SK-N-SH treated with all-trans-retinoic acid at 6 μM for 48 hours (cell line): ENCODE measurements around the gene CPA5.

Experiments used
- ATAC-seq: fragments of 200-7000 bp; cut with Tn5 transposase; 3 replicates; pipeline ENCODE4 v1.9.1; 2020; ENCODE audit warnings: mild to moderate bottlenecking, moderate library complexity
- ARNTL ChIP-seq: fragments of 450-650 bp; formaldehyde crosslinking; IDR thresholded peaks from 2 replicates; pipeline ENCODE4 v1.5.0; 2020; ENCODE audit warnings: low read depth, mild to moderate bottlenecking, moderate library complexity, borderline replicate concordance
- BACH2 ChIP-seq: fragments of 250-450 bp; sonication (Bioruptor Pico); IDR thresholded peaks from 2 replicates; pipeline ENCODE4 v1.9.0; 2021; ENCODE audit warnings: mild to moderate bottlenecking, borderline replicate concordance
- ESRRG ChIP-seq: fragments of 250-450 bp; sonication (Bioruptor Pico); IDR thresholded peaks from 2 replicates; pipeline ENCODE4 v1.6.1; 2021; ENCODE audit warnings: mild to moderate bottlenecking
- GLIS3 ChIP-seq: fragments of 250-450 bp; sonication (Bioruptor Pico); IDR thresholded peaks from 2 replicates; pipeline ENCODE4 v1.5.0; 2020; ENCODE audit warnings: mild to moderate bottlenecking, moderate library complexity
- ISL1 ChIP-seq: fragments of 250-450 bp; sonication (Bioruptor Pico); IDR thresholded peaks from 2 replicates; pipeline ENCODE4 v2.1.2; 2022; ENCODE audit warnings: mild to moderate bottlenecking, moderate library complexity
- OSR1 ChIP-seq: fragments of 250-450 bp; sonication (Bioruptor Pico); IDR thresholded peaks from 2 replicates; pipeline ENCODE4 v1.8.0; 2022; ENCODE audit warnings: moderate library complexity, mild to moderate bottlenecking, inconsistent platforms
- PPARA ChIP-seq: fragments of 250-450 bp; sonication (Bioruptor Pico); IDR thresholded peaks from 2 replicates; pipeline ENCODE4 v1.5.0; 2020; ENCODE audit warnings: mild to moderate bottlenecking, borderline replicate concordance
- RARB ChIP-seq: fragments of 250-450 bp; sonication (Bioruptor Pico); IDR thresholded peaks from 2 replicates; pipeline ENCODE4 v1.8.0; 2021; ENCODE audit warnings: mild to moderate bottlenecking, moderate library complexity
- SNAI2 ChIP-seq: fragments of 250-450 bp; sonication (Bioruptor Pico); IDR thresholded peaks from 2 replicates; pipeline ENCODE4 v1.5.0; 2020; ENCODE audit warnings: mild to moderate bottlenecking, moderate library complexity
- TOX ChIP-seq: fragments of 250-450 bp; sonication (Bioruptor Pico); IDR thresholded peaks from 2 replicates; pipeline ENCODE4 v1.8.0; 2021; ENCODE audit warnings: mild to moderate bottlenecking, moderate library complexity, borderline replicate concordance
- ZC3H10 ChIP-seq: fragments of 250-450 bp; sonication (Bioruptor Pico); IDR thresholded peaks from 2 replicates; pipeline ENCODE4 v1.5.1; 2021; ENCODE audit warnings: mild to moderate bottlenecking, moderate library complexity
- ZFP3 ChIP-seq: fragments of 250-450 bp; sonication (Bioruptor Pico); IDR thresholded peaks from 2 replicates; pipeline ENCODE4 v1.5.0; 2020; ENCODE audit warnings: mild to moderate bottlenecking, moderate library complexity
- ZNF565 ChIP-seq: fragments of 450-650 bp; formaldehyde crosslinking; conservative IDR thresholded peaks from 2 replicates; pipeline ENCODE4 v1.5.0; 2020; ENCODE audit warnings: low read depth, mild to moderate bottlenecking, moderate library complexity
- ZNF70 ChIP-seq: fragments of 450-650 bp; formaldehyde crosslinking; IDR thresholded peaks from 2 replicates; pipeline ENCODE4 v1.5.0; 2020; ENCODE audit warnings: mild to moderate bottlenecking, moderate library complexity
- TF ChIP-seq, protein P1 (sequence below): fragments of 250-450 bp; sonication (Bioruptor Pico); IDR thresholded peaks from 2 replicates; pipeline ENCODE4 v1.5.1; 2020; ENCODE audit warnings: low read depth, mild to moderate bottlenecking, moderate library complexity
- TF ChIP-seq, protein P2 (sequence below): fragments of 250-450 bp; sonication (Bioruptor Pico); IDR thresholded peaks from 2 replicates; pipeline ENCODE4 v1.8.0; 2021; ENCODE audit warnings: low read depth, mild to moderate bottlenecking, moderate library complexity, borderline replicate concordance
- TF ChIP-seq, protein P3 (sequence below): fragments of 250-450 bp; sonication (Bioruptor Pico); IDR thresholded peaks from 2 replicates; pipeline ENCODE4 v1.5.0; 2020; ENCODE audit warnings: mild to moderate bottlenecking, moderate library complexity
- TF ChIP-seq, protein P4 (sequence below): fragments of 250-450 bp; sonication (Bioruptor Pico); IDR thresholded peaks from 2 replicates; pipeline ENCODE4 v1.5.1; 2021; ENCODE audit warnings: mild to moderate bottlenecking, moderate library complexity

Gene CPA5

DNA sequence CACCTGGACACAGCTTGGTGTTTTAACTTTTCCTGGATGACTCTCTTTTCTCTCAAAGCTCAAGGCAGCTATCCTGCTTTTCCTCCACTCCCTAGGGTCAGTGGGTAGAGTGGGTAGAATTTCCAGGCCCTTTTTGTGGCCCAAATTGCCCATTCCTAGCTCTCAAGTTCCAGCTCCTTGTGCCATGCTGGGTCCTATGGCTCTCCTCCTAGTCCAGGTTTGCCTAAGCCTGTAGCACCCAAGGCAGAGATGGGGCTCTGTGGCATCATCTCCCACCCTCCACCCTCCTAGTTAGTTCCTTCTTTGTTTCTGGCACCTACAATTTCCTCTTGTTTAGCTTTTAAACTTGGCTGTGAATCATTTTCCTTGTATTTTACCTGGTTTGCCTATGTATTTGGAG lies 42.0 kb upstream of the CPA5 start:
- no peak for ATAC-seq
- TF ChIP-seq ZNF70 = no peak
- TF ChIP-seq OSR1 (CRISPR knock-in tag) = no peak
- TF ChIP-seq ARNTL = no peak
- TF ChIP-seq ESRRG = no peak
- TF ChIP-seq ZFP3 (CRISPR knock-in tag) = no peak
- TF ChIP-seq, protein P1, sequence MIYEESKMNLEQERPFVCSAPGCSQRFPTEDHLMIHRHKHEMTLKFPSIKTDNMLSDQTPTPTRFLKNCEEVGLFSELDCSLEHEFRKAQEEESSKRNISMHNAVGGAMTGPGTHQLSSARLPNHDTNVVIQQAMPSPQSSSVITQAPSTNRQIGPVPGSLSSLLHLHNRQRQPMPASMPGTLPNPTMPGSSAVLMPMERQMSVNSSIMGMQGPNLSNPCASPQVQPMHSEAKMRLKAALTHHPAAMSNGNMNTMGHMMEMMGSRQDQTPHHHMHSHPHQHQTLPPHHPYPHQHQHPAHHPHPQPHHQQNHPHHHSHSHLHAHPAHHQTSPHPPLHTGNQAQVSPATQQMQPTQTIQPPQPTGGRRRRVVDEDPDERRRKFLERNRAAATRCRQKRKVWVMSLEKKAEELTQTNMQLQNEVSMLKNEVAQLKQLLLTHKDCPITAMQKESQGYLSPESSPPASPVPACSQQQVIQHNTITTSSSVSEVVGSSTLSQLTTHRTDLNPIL (CRISPR knock-in tag) = no peak
- TF ChIP-seq TOX (CRISPR knock-in tag) = no peak
- TF ChIP-seq PPARA (CRISPR knock-in tag) = no peak

DNA sequence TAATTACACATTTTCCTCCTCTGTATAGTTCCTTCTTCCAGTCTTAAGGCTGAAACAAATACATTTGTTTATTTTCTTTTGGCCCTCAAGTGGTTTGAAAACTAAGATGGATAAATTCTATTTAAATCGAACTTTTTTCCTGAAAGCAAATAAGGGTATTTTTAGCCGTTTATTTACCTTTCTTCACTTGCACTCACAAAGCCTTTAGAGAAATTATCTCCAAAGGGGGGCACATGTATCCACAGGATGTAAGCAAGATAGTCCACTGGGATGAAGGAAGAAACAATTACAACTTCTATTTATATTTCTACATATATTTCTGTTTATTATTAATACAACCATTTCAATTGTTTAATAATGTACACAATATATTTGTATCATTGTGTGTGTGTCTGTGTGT lies 41.5 kb upstream of the CPA5 start:
- ATAC-seq = no peak

DNA sequence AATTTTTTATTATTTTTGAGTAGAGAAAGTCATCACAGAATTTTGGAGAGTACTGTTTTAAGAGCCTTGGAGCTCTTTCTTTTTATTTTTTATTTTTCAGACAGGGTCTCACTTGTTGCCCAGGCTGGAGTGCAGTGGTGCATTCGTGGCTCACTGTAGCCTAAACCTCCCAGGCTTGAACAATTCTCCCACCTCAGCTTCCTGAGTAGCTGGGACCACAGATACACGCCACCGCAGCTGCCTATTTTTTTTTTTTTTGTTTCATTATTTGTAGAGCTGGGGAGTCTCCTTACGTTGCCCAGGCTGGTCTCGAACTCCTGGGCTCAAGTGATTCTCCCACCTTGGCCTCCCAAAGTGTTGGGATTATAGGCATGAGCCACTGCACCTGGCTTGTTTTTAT lies 41.1 kb upstream of the CPA5 start:
- TF ChIP-seq BACH2 (CRISPR knock-in tag) (no peak), PPARA (CRISPR knock-in tag) (no peak), ARNTL (no peak), ISL1 (CRISPR knock-in tag) (no peak)
- TF ChIP-seq, protein P2, sequence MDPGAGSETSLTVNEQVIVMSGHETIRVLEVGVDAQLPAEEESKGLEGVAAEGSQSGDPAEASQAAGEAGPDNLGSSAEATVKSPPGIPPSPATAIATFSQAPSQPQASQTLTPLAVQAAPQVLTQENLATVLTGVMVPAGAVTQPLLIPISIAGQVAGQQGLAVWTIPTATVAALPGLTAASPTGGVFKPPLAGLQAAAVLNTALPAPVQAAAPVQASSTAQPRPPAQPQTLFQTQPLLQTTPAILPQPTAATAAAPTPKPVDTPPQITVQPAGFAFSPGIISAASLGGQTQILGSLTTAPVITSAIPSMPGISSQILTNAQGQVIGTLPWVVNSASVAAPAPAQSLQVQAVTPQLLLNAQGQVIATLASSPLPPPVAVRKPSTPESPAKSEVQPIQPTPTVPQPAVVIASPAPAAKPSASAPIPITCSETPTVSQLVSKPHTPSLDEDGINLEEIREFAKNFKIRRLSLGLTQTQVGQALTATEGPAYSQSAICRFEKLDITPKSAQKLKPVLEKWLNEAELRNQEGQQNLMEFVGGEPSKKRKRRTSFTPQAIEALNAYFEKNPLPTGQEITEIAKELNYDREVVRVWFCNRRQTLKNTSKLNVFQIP (CRISPR knock-in tag) = no peak
- TF ChIP-seq, protein P1 (CRISPR knock-in tag) = no peak
- TF ChIP-seq, protein P3, sequence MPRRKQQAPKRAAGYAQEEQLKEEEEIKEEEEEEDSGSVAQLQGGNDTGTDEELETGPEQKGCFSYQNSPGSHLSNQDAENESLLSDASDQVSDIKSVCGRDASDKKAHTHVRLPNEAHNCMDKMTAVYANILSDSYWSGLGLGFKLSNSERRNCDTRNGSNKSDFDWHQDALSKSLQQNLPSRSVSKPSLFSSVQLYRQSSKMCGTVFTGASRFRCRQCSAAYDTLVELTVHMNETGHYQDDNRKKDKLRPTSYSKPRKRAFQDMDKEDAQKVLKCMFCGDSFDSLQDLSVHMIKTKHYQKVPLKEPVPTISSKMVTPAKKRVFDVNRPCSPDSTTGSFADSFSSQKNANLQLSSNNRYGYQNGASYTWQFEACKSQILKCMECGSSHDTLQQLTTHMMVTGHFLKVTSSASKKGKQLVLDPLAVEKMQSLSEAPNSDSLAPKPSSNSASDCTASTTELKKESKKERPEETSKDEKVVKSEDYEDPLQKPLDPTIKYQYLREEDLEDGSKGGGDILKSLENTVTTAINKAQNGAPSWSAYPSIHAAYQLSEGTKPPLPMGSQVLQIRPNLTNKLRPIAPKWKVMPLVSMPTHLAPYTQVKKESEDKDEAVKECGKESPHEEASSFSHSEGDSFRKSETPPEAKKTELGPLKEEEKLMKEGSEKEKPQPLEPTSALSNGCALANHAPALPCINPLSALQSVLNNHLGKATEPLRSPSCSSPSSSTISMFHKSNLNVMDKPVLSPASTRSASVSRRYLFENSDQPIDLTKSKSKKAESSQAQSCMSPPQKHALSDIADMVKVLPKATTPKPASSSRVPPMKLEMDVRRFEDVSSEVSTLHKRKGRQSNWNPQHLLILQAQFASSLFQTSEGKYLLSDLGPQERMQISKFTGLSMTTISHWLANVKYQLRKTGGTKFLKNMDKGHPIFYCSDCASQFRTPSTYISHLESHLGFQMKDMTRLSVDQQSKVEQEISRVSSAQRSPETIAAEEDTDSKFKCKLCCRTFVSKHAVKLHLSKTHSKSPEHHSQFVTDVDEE (CRISPR knock-in tag) = no peak
- ATAC-seq = no peak

More for the DNA sequence above, 41.5 kb upstream of the CPA5 start:
- no peak for TF ChIP-seq ZFP3 (CRISPR knock-in tag)
- TF ChIP-seq BACH2 (CRISPR knock-in tag) = no peak
- no peak for TF ChIP-seq ZNF565
- no peak for TF ChIP-seq OSR1 (CRISPR knock-in tag)
- TF ChIP-seq ZNF70 = no peak
- TF ChIP-seq, protein P1 (CRISPR knock-in tag) = no peak
- TF ChIP-seq, all 23 proteins: peak for 0

DNA sequence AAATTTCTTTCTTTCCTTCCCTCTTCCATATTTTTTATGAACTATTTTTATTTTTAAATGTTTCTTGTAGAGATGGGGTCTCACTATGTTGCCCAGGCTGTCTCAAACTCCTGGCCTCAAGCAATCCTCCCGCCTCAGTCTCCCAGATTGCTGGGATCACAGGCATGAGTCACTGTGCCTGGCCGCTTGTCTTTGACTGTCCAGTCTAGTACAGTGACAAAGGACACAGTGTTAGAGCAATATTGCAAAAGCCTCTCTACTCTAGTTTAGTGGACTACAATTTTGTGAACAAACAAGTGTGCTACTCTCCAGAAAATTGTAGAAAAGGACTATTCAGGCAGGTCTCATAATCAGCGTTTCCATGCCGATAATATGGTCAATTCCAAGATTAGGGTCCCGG lies 40.6 kb upstream of the CPA5 start:
- TF ChIP-seq GLIS3 (no peak), ZC3H10 (CRISPR knock-in tag) (no peak), SNAI2 (no peak), ESRRG (no peak), RARB (CRISPR knock-in tag) (no peak), ARNTL (no peak)
- TF ChIP-seq, protein P1 (CRISPR knock-in tag) = no peak
- TF ChIP-seq, protein P4, sequence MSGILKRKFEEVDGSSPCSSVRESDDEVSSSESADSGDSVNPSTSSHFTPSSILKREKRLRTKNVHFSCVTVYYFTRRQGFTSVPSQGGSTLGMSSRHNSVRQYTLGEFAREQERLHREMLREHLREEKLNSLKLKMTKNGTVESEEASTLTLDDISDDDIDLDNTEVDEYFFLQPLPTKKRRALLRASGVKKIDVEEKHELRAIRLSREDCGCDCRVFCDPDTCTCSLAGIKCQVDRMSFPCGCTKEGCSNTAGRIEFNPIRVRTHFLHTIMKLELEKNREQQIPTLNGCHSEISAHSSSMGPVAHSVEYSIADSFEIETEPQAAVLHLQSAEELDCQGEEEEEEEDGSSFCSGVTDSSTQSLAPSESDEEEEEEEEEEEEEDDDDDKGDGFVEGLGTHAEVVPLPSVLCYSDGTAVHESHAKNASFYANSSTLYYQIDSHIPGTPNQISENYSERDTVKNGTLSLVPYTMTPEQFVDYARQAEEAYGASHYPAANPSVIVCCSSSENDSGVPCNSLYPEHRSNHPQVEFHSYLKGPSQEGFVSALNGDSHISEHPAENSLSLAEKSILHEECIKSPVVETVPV = no peak
- no peak for ATAC-seq
